Adipocyte (in vitro differentiated cells): ENCODE data around the gene P2RX2.

Experiments used
- DNase-seq: peaks from one replicate; pipeline ENCODE4 v3.0.0-alpha.2; 2015; ENCODE audit warnings: low read depth
- H3K27me3 ChIP-seq: replicated peaks from 2 replicates; pipeline ENCODE4 v1.7.0; 2013; ENCODE audit warnings: mild to moderate bottlenecking, low read length, moderate library complexity; ENCODE audit not compliant: control insufficient read depth, insufficient read depth
- H3K36me3 ChIP-seq: 2 replicates; pipeline ENCODE4 v1.7.0; 2013; ENCODE audit warnings: low read length, mild to moderate bottlenecking, moderate library complexity; ENCODE audit not compliant: control insufficient read depth, insufficient read depth, severe bottlenecking
- H3K4me1 ChIP-seq: 2 replicates; pipeline ENCODE4 v1.7.0; 2013; ENCODE audit warnings: mild to moderate bottlenecking, low read length, moderate library complexity; ENCODE audit not compliant: control insufficient read depth, insufficient read depth
- H3K4me3 ChIP-seq: 2 replicates; pipeline ENCODE4 v1.7.0; 2013; ENCODE audit warnings: mild to moderate bottlenecking, low read length, moderate library complexity
- H3K9ac ChIP-seq: 2 replicates; pipeline ENCODE4 v1.7.0; 2013; ENCODE audit warnings: mild to moderate bottlenecking, low read length, moderate library complexity
- H3K9me3 ChIP-seq: 2 replicates; pipeline ENCODE4 v1.7.0; 2013; ENCODE audit warnings: mild to moderate bottlenecking, low read length, moderate library complexity; ENCODE audit not compliant: control insufficient read depth

P2RX2 gene

GRCh38 chr12:132648616-132649225 is 30.1 kb downstream of the P2RX2 start:
- Histone ChIP-seq H3K36me3 (peaks cover 47% of the 10 kb centered on the region), H3K4me3 (no peak overlapping the region), H3K9me3 (no peaks in the 10 kb centered on the region), H3K27me3 (no peaks in the 10 kb centered on the region), H3K9ac (no peak overlapping the region), H3K4me1 (no peaks in the 10 kb centered on the region)
- DNase-seq: no peak

GRCh38 chr12:132649226-132649945 is 30.8 kb downstream of the P2RX2 start:
- peaks cover 50% of the 10 kb centered on the region for H3K36me3 ChIP-seq

GRCh38 chr12:132651444-132652100 is 33.0 kb downstream of the P2RX2 start:
- Histone ChIP-seq H3K36me3 (peaks cover 53% of the 10 kb centered on the region), H3K4me3 (no peak overlapping the region), H3K27me3 (no peaks in the 10 kb centered on the region), H3K4me1 (no peaks in the 10 kb centered on the region), H3K9me3 (no peaks in the 10 kb centered on the region), H3K9ac (no peak overlapping the region)
- DNase-seq: no peak

More at GRCh38 chr12:132649226-132649945, 30.8 kb downstream of the P2RX2 start:
- DNase-seq: no peak
- no peaks in the 10 kb centered on the region for H3K27me3 ChIP-seq
- H3K4me1 ChIP-seq: no peaks in the 10 kb centered on the region
- no peak overlapping the region for H3K9ac ChIP-seq
- no peak overlapping the region for H3K4me3 ChIP-seq
- no peaks in the 10 kb centered on the region for H3K9me3 ChIP-seq

GRCh38 chr12:132653567-132654290 is 35.2 kb downstream of the P2RX2 start:
- peak; percentile 19 for DNase-seq
- no peaks in the 10 kb centered on the region for H3K9me3 ChIP-seq
- no peak overlapping the region for H3K4me3 ChIP-seq
- H3K9ac ChIP-seq: no peak overlapping the region
- H3K4me1 ChIP-seq: peaks cover 8% of the 10 kb centered on the region
- H3K27me3 ChIP-seq: no peaks in the 10 kb centered on the region
- peaks cover 57% of the 10 kb centered on the region for H3K36me3 ChIP-seq

GRCh38 chr12:132657004-132657727 is 38.6 kb downstream of the P2RX2 start:
- peaks cover 12% of the 10 kb centered on the region for H3K4me1 ChIP-seq
- H3K27me3 ChIP-seq: no peaks in the 10 kb centered on the region
- no peaks in the 10 kb centered on the region for H3K9me3 ChIP-seq
- H3K4me3 ChIP-seq: no peak overlapping the region
- H3K9ac ChIP-seq: no peak overlapping the region
- peaks cover 65% of the 10 kb centered on the region for H3K36me3 ChIP-seq
- DNase-seq: no peak

- H3K4me1 ChIP-seq: peaks cover 18% of the 10 kb centered on the region
- no peak overlapping the region for H3K9ac ChIP-seq
- H3K9me3 ChIP-seq: no peaks in the 10 kb centered on the region
- no peaks in the 10 kb centered on the region for H3K27me3 ChIP-seq
- DNase-seq: no peak
- no peak overlapping the region for H3K4me3 ChIP-seq
- peaks cover 68% of the 10 kb centered on the region for H3K36me3 ChIP-seq
Measured at GRCh38 chr12:132658149-132658894, 39.7 kb downstream of the P2RX2 start.

- Histone ChIP-seq H3K4me3 (no peak overlapping the region), H3K36me3 (peaks cover 68% of the 10 kb centered on the region), H3K27me3 (no peaks in the 10 kb centered on the region), H3K4me1 (peaks cover 18% of the 10 kb centered on the region), H3K9ac (no peak overlapping the region), H3K9me3 (no peaks in the 10 kb centered on the region)
- DNase-seq: no peak
Measured at GRCh38 chr12:132659146-132659545, 40.6 kb downstream of the P2RX2 start.

- H3K36me3 ChIP-seq: peaks cover 66% of the 10 kb centered on the region
Measured at GRCh38 chr12:132660052-132660451, 41.5 kb downstream of the P2RX2 start.

GRCh38 chr12:132660996-132661395 is 42.4 kb downstream of the P2RX2 start:
- no peaks in the 10 kb centered on the region for H3K27me3 ChIP-seq
- H3K36me3 ChIP-seq: peaks cover 75% of the 10 kb centered on the region
- H3K4me3 ChIP-seq: no peak overlapping the region

More at GRCh38 chr12:132660052-132660451, 41.5 kb downstream of the P2RX2 start:
- Histone ChIP-seq H3K9me3 (no peaks in the 10 kb centered on the region), H3K4me1 (peaks cover 18% of the 10 kb centered on the region), H3K4me3 (no peak overlapping the region), H3K27me3 (no peaks in the 10 kb centered on the region), H3K9ac (no peak overlapping the region)
- DNase-seq: no peak

GRCh38 chr12:132661972-132662371 is 43.4 kb downstream of the P2RX2 start:
- H3K4me1 ChIP-seq: peaks cover 18% of the 10 kb centered on the region
- H3K27me3 ChIP-seq: no peaks in the 10 kb centered on the region
- DNase-seq: no peak
- H3K9me3 ChIP-seq: no peaks in the 10 kb centered on the region
- no peak overlapping the region for H3K9ac ChIP-seq
- H3K36me3 ChIP-seq: peaks cover 79% of the 10 kb centered on the region
- H3K4me3 ChIP-seq: no peak overlapping the region

More at GRCh38 chr12:132660996-132661395, 42.4 kb downstream of the P2RX2 start:
- DNase-seq: no peak
- Histone ChIP-seq H3K4me1 (peaks cover 18% of the 10 kb centered on the region), H3K9me3 (no peaks in the 10 kb centered on the region), H3K9ac (no peak overlapping the region)
